Spinal cord (tissue), 10 donors: ENCODE results near the gene ASXL1. TPM values are rescaled to one million over a fixed set of nuclear protein-coding genes. Genes with fewer than 3 reads are reported as not detected.
A peak's percentile ranks its signal among the peaks of the same experiment; 100 is the strongest.
"Not testable (repeated sequence)": the region's sequence is repeated elsewhere in the genome, so short reads cannot be mapped to it uniquely, and the experiment has no call there.

Experiments
- DNase-seq, 6 donors: peaks; one replicate each; pipeline versions ENCODE4 v3.0.0 to v3.0.0-alpha.2; 2013 to 2015; ENCODE audit warnings: low spot score in 6 of 6, low read depth in 4 of 6
- H3K27ac ChIP-seq: one replicate; pipeline ENCODE4 v1.5.1; 2013; ENCODE audit warnings: low read depth, low read length, control low read depth
- H3K27me3 ChIP-seq: one replicate; pipeline ENCODE4 v1.6.1; 2013; ENCODE audit warnings: low read length; ENCODE audit not compliant: control insufficient read depth, insufficient read depth
- H3K36me3 ChIP-seq: one replicate; pipeline ENCODE4 v1.6.1; 2013; ENCODE audit warnings: low read length; ENCODE audit not compliant: control insufficient read depth, insufficient read depth
- H3K4me1 ChIP-seq: one replicate; pipeline ENCODE4 v1.6.1; 2013; ENCODE audit warnings: low read length; ENCODE audit not compliant: control insufficient read depth, insufficient read depth
- H3K4me3 ChIP-seq: one replicate; pipeline ENCODE4 v1.5.1; 2013; ENCODE audit warnings: low read depth, low read length, control low read depth
- H3K9me3 ChIP-seq: one replicate; pipeline ENCODE4 v1.6.1; 2013; ENCODE audit warnings: low read length; ENCODE audit not compliant: control insufficient read depth, insufficient read depth
- WGBS: methylation state at CpG from one replicate; pipeline ENCODE4 v1.1.5; 2013; ENCODE audit warnings: missing lambda C conversion rate; ENCODE audit not compliant: insufficient coverage; 5-methylcytosine and 5-hydroxymethylcytosine counted together
- polyA plus RNA-seq, 2 donors: library from polyadenylated mRNA; unstranded; fragments of 120-200 nt; gene quantifications; one replicate each; pipeline ENCODE4 v1.2.1, GENCODE V29; 2013; ENCODE audit not compliant: insufficient read length in 2 of 2
- total RNA-seq, 2 donors: library from RNA; depleted of rRNA in 1 of 2; stranded (reverse); fragments of 120-200 nt in 1 of 2; fragments of >200 nt in 1 of 2; gene quantifications; one replicate each; pipeline versions ENCODE4 v1.2.3 to v1.2.4, GENCODE V29; 2013 to 2014
- donor health status: healthy.

Gene ASXL1
- total and polyA plus RNA-seq, 4 donors, result 48.7 to 58.3 (median 53.4) TPM

DNA sequence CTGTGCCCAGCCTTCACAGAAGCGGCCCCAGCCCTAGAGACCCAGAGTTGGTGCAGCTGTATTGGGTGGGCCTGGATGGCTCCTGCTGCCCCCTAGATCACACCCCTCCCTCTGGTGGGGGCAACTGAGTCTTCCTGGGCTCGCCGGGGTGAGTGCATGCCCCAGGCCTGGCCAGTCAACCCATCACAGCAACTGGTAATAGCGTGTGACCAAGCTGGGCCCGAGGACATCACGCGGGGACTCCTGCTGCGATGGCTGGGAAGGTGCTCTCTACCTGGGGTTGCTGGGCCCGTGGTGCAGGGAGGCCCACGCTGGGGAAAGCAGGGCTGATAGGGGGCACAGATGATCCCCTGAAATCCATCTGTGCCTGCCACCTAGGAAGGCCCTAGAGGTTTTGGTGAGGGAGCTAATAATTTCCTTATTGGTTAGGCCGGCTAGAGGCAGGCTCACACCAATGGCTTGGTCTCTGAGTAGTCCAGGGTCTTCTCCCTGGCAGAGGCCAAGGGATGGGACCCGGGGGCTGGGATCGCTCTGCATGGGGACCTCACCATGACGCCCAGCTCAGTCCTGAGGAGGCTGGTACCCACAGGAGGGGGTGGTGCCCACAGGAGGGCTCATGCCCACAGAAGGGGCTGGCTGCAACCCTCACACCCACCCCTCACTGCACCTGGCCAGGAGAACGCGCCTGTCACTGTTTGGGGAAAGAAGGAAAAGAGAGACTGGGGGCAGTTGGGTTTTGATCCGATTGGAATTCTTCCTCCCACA, 103.9 kb downstream of the ASXL1 start:
- Histone ChIP-seq H3K36me3 (peaks cover 66% of the 10 kb centered on the region), H3K9me3 (no peaks in the 10 kb centered on the region), H3K27ac (peak overlapping the region; percentile 92), H3K27me3 (no peaks in the 10 kb centered on the region), H3K4me3 (no peak overlapping the region), H3K4me1 (peaks cover 87% of the 10 kb centered on the region)
- DNase-seq, result no peak
- 93% methylated on average over 11 of the region's 17 CpGs for WGBS

DNA sequence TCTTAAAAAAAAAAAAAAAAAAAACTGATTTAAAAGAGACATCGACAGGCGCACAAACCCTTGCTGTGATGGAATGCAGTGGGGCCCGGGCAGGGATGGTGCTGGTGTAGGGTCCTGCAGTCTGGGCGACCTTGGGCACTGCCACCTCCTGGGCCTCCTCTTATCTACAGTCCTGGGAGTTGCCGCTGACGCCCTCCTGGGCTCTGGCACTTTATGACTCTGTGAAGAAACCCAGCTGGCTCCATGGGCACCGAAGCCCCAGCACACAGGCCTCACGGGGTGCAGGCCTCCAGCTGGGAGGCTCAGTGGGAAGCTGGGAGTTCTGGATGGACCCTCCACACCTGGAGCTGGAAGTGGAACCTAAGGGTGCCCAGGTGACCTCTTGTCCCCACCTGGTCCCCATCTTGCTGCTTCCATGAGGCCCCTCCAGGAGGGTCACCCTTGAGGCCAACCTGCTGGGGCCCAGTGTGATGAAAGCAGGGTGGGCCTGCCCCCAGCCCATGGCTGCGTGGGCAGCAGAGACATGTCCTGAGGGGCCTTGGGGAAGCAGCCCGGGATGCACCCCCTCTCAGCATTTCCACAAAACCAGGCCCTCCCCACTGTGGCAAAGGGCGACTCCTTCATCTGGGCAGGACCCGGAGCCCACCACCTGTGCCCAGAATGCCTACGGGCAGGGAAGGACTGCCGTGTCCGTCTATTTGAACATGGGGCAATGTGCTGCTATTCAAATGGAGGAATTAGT, 104.9 kb downstream of the ASXL1 start:
- 37% methylated on average over 10 of the region's 15 CpGs for WGBS
- peak overlapping the region; percentile 92 for H3K27ac ChIP-seq
- no peak for DNase-seq
- H3K4me1 ChIP-seq, result peaks cover 87% of the 10 kb centered on the region
- H3K27me3 ChIP-seq, result no peaks in the 10 kb centered on the region
- H3K4me3 ChIP-seq, result no peak overlapping the region
- no peaks in the 10 kb centered on the region for H3K9me3 ChIP-seq
- peaks cover 76% of the 10 kb centered on the region for H3K36me3 ChIP-seq

DNA sequence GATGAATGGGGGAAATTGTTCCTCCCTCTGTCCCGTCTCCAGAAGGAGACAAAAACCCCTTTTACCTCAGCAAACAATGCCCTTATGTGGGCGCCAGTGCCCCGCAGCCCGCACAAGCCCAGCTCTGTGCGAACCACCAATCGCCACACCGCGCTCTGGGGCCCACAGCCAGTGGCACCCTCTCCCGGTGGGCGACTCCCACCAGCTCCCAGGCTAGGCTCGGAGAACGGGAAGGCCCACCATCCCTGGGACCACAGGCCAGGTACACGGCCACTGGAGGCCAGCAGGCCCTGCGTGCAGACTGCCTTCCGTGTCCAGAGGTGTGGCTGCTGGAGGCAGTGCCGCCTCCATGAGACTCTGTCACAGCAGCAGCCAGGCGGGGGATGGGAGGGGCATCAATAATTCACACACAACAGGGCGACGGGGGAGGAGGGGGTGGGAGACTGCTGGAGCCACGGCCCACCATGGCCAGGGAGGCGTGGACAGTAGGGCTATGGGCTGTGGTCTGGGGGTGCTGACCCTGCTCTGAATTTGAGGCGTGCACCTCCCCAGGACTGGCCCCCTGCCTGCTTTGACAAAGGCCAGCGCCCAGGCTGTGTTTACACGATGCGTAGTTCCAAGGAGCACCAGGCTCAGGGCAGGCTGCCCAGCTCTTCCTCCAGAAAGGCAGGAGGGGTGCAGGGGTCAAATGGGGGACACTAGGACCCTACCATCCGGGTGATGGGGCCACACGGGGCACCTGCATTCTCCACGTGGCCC, 105.7 kb downstream of the ASXL1 start:
- 22% methylated on average over 26 of the region's 28 CpGs for WGBS
- H3K27me3 ChIP-seq, result no peaks in the 10 kb centered on the region
- no peak overlapping the region for H3K4me3 ChIP-seq
- peaks cover 75% of the 10 kb centered on the region for H3K36me3 ChIP-seq
- peak in 2 of 6 donors; percentile 78 to 83 for DNase-seq
- no peaks in the 10 kb centered on the region for H3K9me3 ChIP-seq
- peaks cover 87% of the 10 kb centered on the region for H3K4me1 ChIP-seq
- peak overlapping the region; percentile 92 for H3K27ac ChIP-seq

DNA sequence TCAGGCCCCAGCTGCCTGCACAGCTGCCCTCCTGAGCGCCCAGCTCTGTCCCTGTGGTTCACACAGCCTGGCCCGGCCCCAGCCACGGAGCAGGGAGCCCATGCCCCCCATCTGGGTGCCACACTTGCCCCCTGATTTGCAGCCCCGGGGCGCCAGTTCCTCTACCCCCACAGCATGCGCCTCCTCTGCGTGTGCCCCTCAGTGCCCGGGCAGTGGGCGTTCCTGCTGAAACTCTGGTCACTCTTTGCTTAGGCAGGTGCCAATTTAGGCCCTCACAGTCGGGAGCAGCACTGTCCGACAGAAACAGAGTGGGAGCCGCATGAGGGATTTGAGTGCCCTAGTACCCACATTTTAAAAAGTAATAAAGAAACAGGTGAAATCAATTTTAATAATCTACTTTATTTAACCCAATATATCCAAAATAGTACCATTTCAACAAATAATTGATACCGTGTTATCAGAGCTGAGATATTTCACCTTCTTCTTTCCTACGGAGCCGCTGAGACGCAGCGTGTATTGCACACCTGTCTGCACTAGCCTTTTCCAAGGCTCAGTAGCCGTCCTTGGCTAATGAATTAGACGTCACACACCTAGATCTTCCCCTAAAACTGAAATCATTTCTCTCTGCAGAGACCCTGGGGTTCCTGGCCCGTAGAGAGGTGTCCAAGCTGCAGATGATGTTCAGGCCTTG, 106.4 kb downstream of the ASXL1 start:
- Histone ChIP-seq H3K36me3 (peaks cover 76% of the 10 kb centered on the region), H3K9me3 (no peaks in the 10 kb centered on the region), H3K27ac (peak overlapping the region; percentile 92), H3K4me3 (no peak overlapping the region), H3K27me3 (no peaks in the 10 kb centered on the region), H3K4me1 (peaks cover 91% of the 10 kb centered on the region)
- DNase-seq, result no peak
- WGBS, result 65% methylated on average over 15 of the region's 20 CpGs

DNA sequence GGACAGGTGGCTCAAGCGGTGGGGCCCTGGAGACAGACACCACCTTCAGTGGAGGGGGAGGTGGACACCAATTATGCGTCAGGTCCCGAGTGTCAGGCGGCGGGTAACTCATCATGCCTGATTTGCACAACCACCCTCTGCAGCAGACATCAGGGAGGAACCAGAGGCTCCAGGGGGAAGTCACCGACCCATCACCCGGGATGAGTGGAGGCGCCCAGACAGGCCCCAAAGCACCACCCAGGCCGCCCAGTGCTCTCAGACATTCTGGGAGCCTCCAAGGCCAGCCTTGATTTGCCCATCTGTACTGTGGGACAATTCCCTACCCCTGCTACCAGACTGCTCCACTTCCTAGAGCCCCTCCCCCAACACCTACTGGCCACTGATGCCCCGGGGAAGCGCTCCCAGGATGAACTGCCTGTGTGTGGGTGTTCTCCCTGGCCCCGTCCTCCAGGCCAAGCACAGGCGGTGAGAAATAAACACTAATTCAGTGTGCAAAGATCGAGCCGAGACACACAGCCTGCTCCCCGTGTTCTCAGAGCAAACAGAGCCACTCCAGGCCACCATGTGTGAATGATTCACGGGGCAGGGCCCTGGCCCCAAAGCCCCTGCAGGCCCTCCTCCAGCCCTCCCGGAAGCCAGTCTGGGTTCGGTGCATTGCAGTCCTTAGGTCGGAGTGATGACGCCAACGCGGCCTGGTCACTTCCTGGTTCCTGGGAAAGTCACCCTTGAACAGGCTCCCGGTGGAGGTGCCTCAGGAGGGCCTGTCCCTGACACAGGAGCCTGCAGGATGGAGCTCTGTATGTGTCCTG, 107.2 kb downstream of the ASXL1 start:
- DNase-seq, result no peak
- no peaks in the 10 kb centered on the region for H3K9me3 ChIP-seq
- peak overlapping the region; percentile 92 for H3K27ac ChIP-seq
- no peaks in the 10 kb centered on the region for H3K27me3 ChIP-seq
- H3K4me1 ChIP-seq, result peaks cover 96% of the 10 kb centered on the region
- WGBS, result 68% methylated on average over 20 of the region's 24 CpGs
- H3K4me3 ChIP-seq, result no peak overlapping the region
- H3K36me3 ChIP-seq, result peaks cover 80% of the 10 kb centered on the region

DNA sequence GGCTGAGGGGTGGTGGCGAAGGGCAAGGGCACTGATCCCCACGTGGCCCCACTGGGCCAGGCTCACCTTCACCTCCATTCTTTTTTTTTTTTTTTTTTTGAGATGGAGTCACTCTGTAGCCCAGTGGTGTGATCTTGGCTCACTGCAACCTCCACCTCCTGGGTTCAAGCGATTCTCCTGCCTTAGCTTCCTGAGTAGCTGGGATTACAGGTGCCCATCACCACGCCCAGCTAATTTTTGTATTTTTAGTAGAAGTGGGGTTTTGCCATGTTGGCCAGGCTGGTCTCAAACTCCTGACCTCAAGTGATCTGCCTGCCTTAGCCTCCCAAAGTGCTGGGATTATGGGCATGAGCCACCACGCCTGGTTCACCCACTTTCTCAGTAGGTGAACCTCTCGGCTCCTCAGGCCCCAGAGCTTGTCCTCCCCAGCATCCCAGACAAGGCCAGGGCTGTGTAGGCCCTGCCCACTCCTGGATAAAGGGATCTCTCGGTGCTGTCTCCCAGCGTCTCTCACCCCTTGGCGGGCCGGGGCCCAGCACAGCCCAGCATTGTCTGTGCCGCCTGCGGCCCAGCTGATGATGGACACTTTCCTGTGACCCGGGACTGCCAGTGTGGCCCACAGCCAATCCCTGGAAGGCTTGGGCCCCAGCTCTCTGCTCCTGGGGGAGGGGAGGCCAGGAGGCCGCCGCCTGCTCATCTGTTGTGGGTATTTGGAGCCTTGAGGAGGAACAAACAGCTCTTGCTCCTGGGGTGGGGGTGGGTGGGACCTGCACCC, 108.0 kb downstream of the ASXL1 start:
- 36% methylated on average over 11 of the region's 15 CpGs for WGBS
- peak in 2 of 6 donors; percentile 53 to 71 for DNase-seq
- not testable (repeated sequence) for H3K9me3 ChIP-seq, H3K4me3 ChIP-seq, H3K27me3 ChIP-seq
- peaks cover 80% of the 10 kb centered on the region for H3K36me3 ChIP-seq
- peak overlapping the region; percentile 92 for H3K27ac ChIP-seq
- peaks cover 96% of the 10 kb centered on the region for H3K4me1 ChIP-seq

DNA sequence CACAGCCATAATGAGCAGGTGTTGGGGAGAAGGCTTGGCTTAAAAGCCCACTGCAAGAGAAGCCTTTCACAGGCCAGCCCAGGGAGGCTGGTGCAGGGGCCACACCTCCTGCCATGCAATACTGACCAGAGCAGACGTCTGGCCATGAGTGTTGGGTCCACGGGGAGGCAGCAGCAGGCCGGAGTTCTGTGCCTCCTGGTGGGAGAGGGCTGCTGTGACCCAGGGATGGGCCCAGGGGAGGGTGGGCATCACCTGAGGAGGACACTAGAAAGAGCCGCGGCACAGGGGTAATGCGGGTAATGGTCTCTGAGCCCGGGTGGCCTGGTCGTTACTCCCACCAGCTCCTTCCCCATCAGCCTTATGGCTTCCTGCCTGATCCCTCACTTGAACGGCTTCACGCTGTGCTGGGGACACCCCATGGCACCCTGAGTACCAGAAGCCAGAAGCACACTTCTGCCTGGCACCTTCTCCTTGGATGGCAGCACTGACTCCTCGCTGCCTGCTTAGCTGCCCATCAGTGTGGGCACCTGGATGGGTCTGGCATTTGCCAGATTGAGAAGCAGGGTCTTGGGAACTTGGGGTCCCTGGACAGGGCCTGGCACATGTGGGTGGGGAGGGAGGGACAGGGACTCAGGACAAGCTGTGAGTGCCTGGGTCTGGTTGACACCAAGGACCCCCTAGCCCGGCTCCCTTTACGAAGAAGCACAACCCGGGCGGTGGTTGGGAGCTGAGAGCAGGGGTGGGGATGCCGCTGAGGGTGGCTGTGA, 108.8 kb downstream of the ASXL1 start:
- Histone ChIP-seq H3K9me3 (no peaks in the 10 kb centered on the region), H3K27ac (peak overlapping the region; percentile 79), H3K4me1 (peaks cover 99% of the 10 kb centered on the region), H3K27me3 (no peaks in the 10 kb centered on the region), H3K36me3 (peaks cover 84% of the 10 kb centered on the region), H3K4me3 (no peak overlapping the region)
- DNase-seq, result no peak
- WGBS, result 70% methylated on average over 15 of the region's 16 CpGs
